Loucy (cell line): ENCODE measurements around the gene PTPRF.

Experiments
- CTCF ChIP-seq: fragments of 200-600 bp; sonication (generic); conservative IDR thresholded peaks from 2 replicates; pipeline ENCODE4 v1.5.1; 2014; ENCODE audit warnings: mild to moderate bottlenecking, antibody characterized with exemption, low read length
- EZH2phosphoT487 ChIP-seq: fragments of 200-600 bp; IDR thresholded peaks from 2 replicates; pipeline ENCODE4 v1.6.1; 2018; ENCODE audit warnings: antibody characterized with exemption, mild to moderate bottlenecking, moderate library complexity, borderline replicate concordance

- TF ChIP-seq CTCF (no peak), EZH2phosphoT487 (no peak)
Observed at GRCh38 chr1:43522431-43522775, 8.3 kb upstream of the PTPRF start.
